Stimulated activated CD8-positive, alpha-beta memory T cell treated with anti-CD3 and anti-CD28 coated beads, Interleukin-15, amount 100 ng/mL, for 48 hours (primary cell): ENCODE results near the gene LIPC.

ENCODE experiments used
- DNase-seq, 2 donors: peaks; one replicate each; pipeline ENCODE4 v3.0.0-alpha.2; 2020; ENCODE audit warnings: low read depth in 2 of 2

Gene LIPC

GRCh38 chr15:58517682-58518525 lies 86.1 kb downstream of the LIPC start:
- no peak for DNase-seq

- no peak for DNase-seq
These were observed 86.8 kb downstream of the LIPC start for GRCh38 chr15:58518626-58519025.

GRCh38 chr15:58519516-58519915 lies 87.7 kb downstream of the LIPC start:
- no peak for DNase-seq

- DNase-seq: no peak
These were observed 88.7 kb downstream of the LIPC start for GRCh38 chr15:58520464-58520863.

GRCh38 chr15:58520936-58521292 lies 89.1 kb downstream of the LIPC start:
- DNase-seq: no peak

- no peak for DNase-seq
These were observed 89.7 kb downstream of the LIPC start for GRCh38 chr15:58521293-58521991.

- no peak for DNase-seq
These were observed 90.6 kb downstream of the LIPC start for GRCh38 chr15:58522391-58522790.

- DNase-seq: no peak
These were observed 91.1 kb downstream of the LIPC start for GRCh38 chr15:58522865-58523264.

GRCh38 chr15:58523634-58524033 lies 91.8 kb downstream of the LIPC start:
- no peak for DNase-seq

GRCh38 chr15:58524247-58524646 lies 92.5 kb downstream of the LIPC start:
- DNase-seq: no peak

- no peak for DNase-seq
These were observed 94.2 kb downstream of the LIPC start for GRCh38 chr15:58525991-58526421.

- no peak for DNase-seq
These were observed 94.9 kb downstream of the LIPC start for GRCh38 chr15:58526647-58527192.

- DNase-seq: no peak
These were observed 95.9 kb downstream of the LIPC start for GRCh38 chr15:58527573-58528187.

- DNase-seq: no peak
These were observed 96.5 kb downstream of the LIPC start for GRCh38 chr15:58528188-58528870.

- no peak for DNase-seq
These were observed 97.2 kb downstream of the LIPC start for GRCh38 chr15:58529041-58529440.

GRCh38 chr15:58530056-58530590 lies 98.3 kb downstream of the LIPC start:
- no peak for DNase-seq

- DNase-seq: no peak
These were observed 100.3 kb downstream of the LIPC start for GRCh38 chr15:58532126-58532525.

GRCh38 chr15:58534556-58534955 lies 102.8 kb downstream of the LIPC start:
- no peak for DNase-seq

GRCh38 chr15:58535337-58535736 lies 103.5 kb downstream of the LIPC start:
- DNase-seq: no peak

- no peak for DNase-seq
These were observed 104.1 kb downstream of the LIPC start for GRCh38 chr15:58535894-58536293.

- DNase-seq: no peak
These were observed 104.6 kb downstream of the LIPC start for GRCh38 chr15:58536414-58536813.

GRCh38 chr15:58537033-58537432 lies 105.2 kb downstream of the LIPC start:
- no peak for DNase-seq
